K562 (cell line): Measurements from ENCODE around the gene HLCS. TPM values are rescaled to one million over a fixed set of nuclear protein-coding genes. Genes with fewer than 3 reads are reported as not detected.

Experiments used
- CHD7 ChIP-seq: fragments of 200-600 bp; sonication (generic); IDR thresholded peaks from one replicate; pipeline ENCODE4 v1.6.1; 2012; ENCODE audit warnings: mild to moderate bottlenecking, low read depth, low read length, inconsistent platforms
- polyA plus RNA-seq, 8 experiments: library from polyadenylated mRNA; depleted of rRNA in 4 of 8; stranded (reverse) in 5 of 8; unstranded in 3 of 8; fragments of >200 nt; fragmentation: Nextera tagmentation in 2 of 8; fragmentation: Illumina TruSeq in 1 of 8; extraction: Ambion mirVana in 2 of 8; extraction: Trizol in 1 of 8; gene quantifications; 2 replicates each; pipeline versions ENCODE4 v1.2.1 to v1.2.3, GENCODE V29; 2011 to 2014; ENCODE audit warnings: inconsistent platforms in 1 of 8, missing spikeins in 1 of 8
- total RNA-seq, 7 experiments: library from RNA; depleted of rRNA in 6 of 7; stranded (reverse); fragments of >200 nt in 6 of 7; fragmentation: Illumina TruSeq in 2 of 7; extraction: Trizol in 2 of 7; gene quantifications; 2 replicates each; pipeline versions ENCODE4 v1.2.1 to v1.2.3, GENCODE V29; 2011 to 2021; ENCODE audit warnings: low replicate concordance in 1 of 7

The HLCS gene
- total and polyA plus RNA-seq, 9 of the 15 experiments (the other 6 are each of a cell fraction or from before 2014, with no cell fraction given), result 3.0 to 21.5 (median 17.1) TPM

- TF ChIP-seq CHD7, result no peak
These were observed 166.6 kb downstream of the HLCS start (continued) for GRCh38 chr21:36799869-36800268.
